MM.1S (cell line): Measurements from ENCODE around the gene FNDC11.

Experiments
- DNase-seq: peaks from one replicate; pipeline ENCODE4 v3.0.0-alpha.2; 2015
- H2AFZ ChIP-seq: fragments of 300-600 bp; sonication (generic); 2 replicates; pipeline ENCODE4 v1.6.0; 2016; ENCODE audit warnings: antibody characterized with exemption, low read length
- H3F3A ChIP-seq: fragments of 300-600 bp; sonication (generic); 2 replicates; pipeline ENCODE4 v1.6.1; 2016; ENCODE audit warnings: mild to moderate bottlenecking, antibody characterized with exemption, low read length, moderate library complexity, mixed read lengths; ENCODE audit not compliant: insufficient read depth
- H3K27ac ChIP-seq: fragments of 300-600 bp; sonication (generic); 2 replicates; pipeline ENCODE4 v1.5.1; 2016; ENCODE audit warnings: mild to moderate bottlenecking, low read length
- H3K27me3 ChIP-seq: fragments of 300-600 bp; sonication (generic); replicated peaks from 2 replicates; pipeline ENCODE4 v1.6.0; 2016; ENCODE audit warnings: low read length; ENCODE audit not compliant: insufficient read depth
- H3K36me3 ChIP-seq: fragments of 300-600 bp; sonication (generic); replicated peaks from 2 replicates; pipeline ENCODE4 v1.6.1; 2016; ENCODE audit warnings: mild to moderate bottlenecking, low read length, mixed read lengths; ENCODE audit not compliant: insufficient read depth
- H3K4me1 ChIP-seq: fragments of 300-600 bp; sonication (generic); 2 replicates; pipeline ENCODE4 v1.6.1; 2016; ENCODE audit warnings: low read length, mixed read lengths
- H3K4me2 ChIP-seq: fragments of 300-600 bp; sonication (generic); 2 replicates; pipeline ENCODE4 v1.6.0; 2016; ENCODE audit warnings: low read depth, low read length
- H3K4me3 ChIP-seq: fragments of 300-600 bp; sonication (generic); 2 replicates; pipeline ENCODE4 v1.5.1; 2016; ENCODE audit warnings: low read length, mixed read lengths
- H3K79me2 ChIP-seq: fragments of 300-600 bp; sonication (generic); 2 replicates; pipeline ENCODE4 v1.6.1; 2016; ENCODE audit warnings: mixed run types, low read length, mixed read lengths
- H3K9ac ChIP-seq: fragments of 300-600 bp; sonication (generic); 2 replicates; pipeline ENCODE4 v1.6.1; 2016; ENCODE audit warnings: low read length, mixed read lengths
- H3K9me2 ChIP-seq: fragments of 300-600 bp; sonication (generic); replicated peaks from 2 replicates; pipeline ENCODE4 v1.6.1; 2016; ENCODE audit warnings: mild to moderate bottlenecking, low read length, mixed read lengths; ENCODE audit not compliant: insufficient read depth
- H3K9me3 ChIP-seq: fragments of 300-600 bp; sonication (generic); replicated peaks from 2 replicates; pipeline ENCODE4 v1.6.1; 2016; ENCODE audit warnings: mild to moderate bottlenecking, low read length, mixed read lengths; ENCODE audit not compliant: insufficient read depth
- H4K20me1 ChIP-seq: fragments of 300-600 bp; sonication (generic); 2 replicates; pipeline ENCODE4 v1.6.1; 2016; ENCODE audit warnings: mild to moderate bottlenecking, low read length, moderate library complexity, mixed read lengths; ENCODE audit not compliant: insufficient read depth
- CTCF ChIP-seq: fragments of 300-600 bp; sonication (generic); IDR thresholded peaks from 2 replicates; pipeline ENCODE4 v1.5.1; 2016; ENCODE audit warnings: antibody characterized with exemption, low read length, mixed read lengths
- EZH2 ChIP-seq: fragments of 300-600 bp; sonication (generic); optimal IDR thresholded peaks from 2 replicates; pipeline ENCODE3; 2017; ENCODE audit warnings: low read depth, mild to moderate bottlenecking, antibody characterized with exemption, low read length, mixed read lengths
- EZH2phosphoT487 ChIP-seq: fragments of 300-600 bp; sonication (generic); IDR thresholded peaks from 2 replicates; pipeline ENCODE4 v1.6.1; 2018; ENCODE audit warnings: antibody characterized with exemption, low read length

FNDC11 gene

GRCh38 chr20:63531686-63532448 lies 22.1 kb upstream of the FNDC11 start:
- Histone ChIP-seq H3K36me3 (no peaks in the 10 kb centered on the region), H4K20me1 (no peaks in the 10 kb centered on the region), H3K9ac (no peak overlapping the region), H3K27me3 (peaks cover 56% of the 10 kb centered on the region), H3K4me3 (no peak overlapping the region), H3F3A (no peaks in the 10 kb centered on the region; the same call in 1 of the 2 replicates), H3K4me2 (no peak overlapping the region), H3K9me3 (no peaks in the 10 kb centered on the region), H3K4me1 (peaks cover under 1% of the 10 kb centered on the region; the same call in 1 of the 2 replicates), H3K27ac (no peak overlapping the region), H2AFZ (no peak overlapping the region), H3K79me2 (no peaks in the 10 kb centered on the region), H3K9me2 (no peaks in the 10 kb centered on the region)
- TF ChIP-seq EZH2phosphoT487 = no peak
- no peak for TF ChIP-seq EZH2
- DNase-seq = no peak

GRCh38 chr20:63532449-63532971 lies 21.4 kb upstream of the FNDC11 start:
- TF ChIP-seq EZH2 = no peak
- no peak for TF ChIP-seq CTCF
- TF ChIP-seq EZH2phosphoT487 = no peak
- Histone ChIP-seq H3K9me3 (no peaks in the 10 kb centered on the region), H3K4me3 (no peak overlapping the region), H3K36me3 (no peaks in the 10 kb centered on the region), H3K27ac (no peak overlapping the region), H3K79me2 (no peaks in the 10 kb centered on the region), H3K4me1 (peaks cover 7% of the 10 kb centered on the region; the same call in 1 of the 2 replicates), H3K27me3 (peaks cover 50% of the 10 kb centered on the region), H4K20me1 (no peaks in the 10 kb centered on the region), H3K9ac (no peak overlapping the region), H3F3A (peaks cover 3% of the 10 kb centered on the region; the same call in 1 of the 2 replicates), H3K9me2 (no peaks in the 10 kb centered on the region), H2AFZ (no peak overlapping the region), H3K4me2 (no peak overlapping the region)
- DNase-seq = no peak

- TF ChIP-seq CTCF (no peak), EZH2 (no peak), EZH2phosphoT487 (no peak)
- H3K27me3 ChIP-seq = peaks cover 42% of the 10 kb centered on the region
- DNase-seq = no peak
- no peaks in the 10 kb centered on the region for H3K79me2 ChIP-seq
- H3K4me3 ChIP-seq = no peak overlapping the region
- H3K27ac ChIP-seq = no peak overlapping the region
- no peak overlapping the region for H3K4me2 ChIP-seq
- H4K20me1 ChIP-seq = no peaks in the 10 kb centered on the region
- H3K9ac ChIP-seq = no peak overlapping the region
- H3K4me1 ChIP-seq = peaks cover 7% of the 10 kb centered on the region; the same call in 1 of the 2 replicates
- no peaks in the 10 kb centered on the region for H3K36me3 ChIP-seq
- no peaks in the 10 kb centered on the region for H3K9me2 ChIP-seq
- no peak overlapping the region for H2AFZ ChIP-seq
- H3K9me3 ChIP-seq = no peaks in the 10 kb centered on the region
- peaks cover 4% of the 10 kb centered on the region; the same call in 1 of the 2 replicates for H3F3A ChIP-seq
Observed at GRCh38 chr20:63533388-63533787, 20.6 kb upstream of the FNDC11 start.
